CD4-positive, alpha-beta T cell treated with Interleukin-4 for 4 hours (primary cell): ENCODE data around the gene CDK5R2.

ENCODE experiments used
- DNase-seq: peaks from one replicate; pipeline ENCODE4 v3.0.0-alpha.2; 2020

CDK5R2 gene

GRCh38 chr2:218990052-218990451 lies 30.6 kb downstream of the CDK5R2 start:
- DNase-seq: no peak

DNA sequence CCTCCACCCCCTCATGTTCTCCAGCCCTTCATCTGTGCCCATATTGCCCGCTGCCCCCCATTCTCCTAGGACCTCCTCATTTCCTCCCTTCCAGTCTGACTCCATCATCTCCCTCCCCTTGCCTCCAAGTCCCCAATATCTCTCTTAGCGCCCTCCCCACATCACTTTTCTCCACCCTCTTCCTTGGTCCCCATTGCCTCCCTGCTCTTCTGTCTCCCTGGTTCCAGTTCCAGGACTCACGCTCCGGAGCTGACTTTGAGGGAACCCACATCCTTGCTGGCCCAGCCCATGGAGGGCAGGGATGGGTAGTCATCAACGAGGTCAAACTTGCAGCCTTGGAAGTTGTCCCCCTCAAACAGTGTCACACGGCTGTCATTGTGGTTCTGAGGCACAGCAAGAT lies 31.1 kb downstream of the CDK5R2 start:
- DNase-seq: no peak

DNA sequence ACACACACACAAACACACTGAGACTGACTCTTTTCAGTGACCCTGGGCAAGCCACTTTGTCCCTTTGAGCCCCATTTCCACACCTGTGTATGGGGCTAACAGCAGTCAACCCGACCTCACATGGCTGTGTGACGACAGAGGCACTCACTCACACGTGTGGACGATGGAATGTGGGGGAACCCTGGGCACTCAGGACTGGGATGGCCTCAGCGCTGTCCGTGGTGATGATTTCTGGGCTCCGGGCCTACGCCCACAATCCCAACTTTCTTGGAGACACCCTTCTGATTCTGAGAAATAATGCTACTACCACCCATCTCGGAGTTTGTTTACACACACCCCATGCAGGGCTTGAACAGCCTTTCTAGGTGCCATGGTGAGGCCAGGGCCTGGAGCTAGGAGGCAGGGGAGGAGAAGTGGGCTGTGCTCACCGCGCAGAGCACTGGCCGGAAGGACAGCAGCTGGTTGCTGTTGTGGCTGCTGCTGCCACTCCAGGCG lies 32.3 kb downstream of the CDK5R2 start:
- no peak for DNase-seq

DNA sequence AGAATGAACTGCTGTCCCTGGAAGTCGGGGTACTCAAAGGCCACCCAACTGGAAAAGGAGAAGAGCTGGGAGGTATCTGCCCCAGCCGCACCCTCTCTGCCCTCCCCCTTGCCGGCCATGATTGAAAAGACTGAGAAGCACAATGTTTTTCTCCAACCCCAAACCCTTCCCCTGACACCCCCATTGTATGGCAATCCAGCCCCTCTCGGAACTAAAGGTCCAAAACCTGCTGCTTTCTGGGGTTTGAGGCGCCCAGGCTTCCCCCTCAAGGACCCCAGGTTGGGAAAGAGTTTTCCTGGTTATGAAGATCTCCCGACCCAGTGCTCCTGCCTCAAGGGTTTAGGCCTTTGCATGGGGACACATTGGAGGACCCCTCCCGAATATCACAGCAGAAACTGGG lies 32.7 kb downstream of the CDK5R2 start:
- DNase-seq: no peak

DNA sequence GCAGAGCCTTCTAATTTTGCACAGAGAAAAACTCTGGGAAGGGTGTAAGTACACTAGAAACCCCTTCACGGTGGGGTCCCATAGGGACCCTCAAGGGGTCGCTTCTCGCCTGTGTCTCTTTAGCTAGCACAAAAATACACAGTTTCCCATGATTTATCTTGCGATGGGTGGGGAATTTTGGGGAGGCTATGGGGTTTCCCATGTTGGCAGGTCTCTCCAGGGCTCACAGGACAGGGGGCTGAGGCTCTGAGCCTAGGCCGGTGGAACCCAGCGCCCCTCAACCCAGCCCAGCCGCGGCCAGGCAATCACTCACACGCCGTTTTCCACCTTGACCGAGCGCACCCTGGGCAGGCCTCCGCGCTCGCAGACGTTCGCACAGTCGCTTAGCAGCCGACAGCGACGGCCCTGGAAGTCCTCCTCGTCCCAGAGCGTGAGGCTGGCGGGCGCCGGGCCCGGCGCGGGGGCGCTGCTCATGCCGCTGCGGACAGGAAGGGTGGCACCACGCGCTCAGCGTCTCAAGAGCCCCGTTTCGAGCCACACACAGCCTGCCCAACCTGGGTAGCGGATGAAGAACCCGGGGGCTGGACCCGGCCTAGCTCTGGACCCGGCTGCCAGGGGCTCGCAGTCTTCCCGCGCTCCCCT lies 33.4 kb downstream of the CDK5R2 start:
- DNase-seq: no peak

DNA sequence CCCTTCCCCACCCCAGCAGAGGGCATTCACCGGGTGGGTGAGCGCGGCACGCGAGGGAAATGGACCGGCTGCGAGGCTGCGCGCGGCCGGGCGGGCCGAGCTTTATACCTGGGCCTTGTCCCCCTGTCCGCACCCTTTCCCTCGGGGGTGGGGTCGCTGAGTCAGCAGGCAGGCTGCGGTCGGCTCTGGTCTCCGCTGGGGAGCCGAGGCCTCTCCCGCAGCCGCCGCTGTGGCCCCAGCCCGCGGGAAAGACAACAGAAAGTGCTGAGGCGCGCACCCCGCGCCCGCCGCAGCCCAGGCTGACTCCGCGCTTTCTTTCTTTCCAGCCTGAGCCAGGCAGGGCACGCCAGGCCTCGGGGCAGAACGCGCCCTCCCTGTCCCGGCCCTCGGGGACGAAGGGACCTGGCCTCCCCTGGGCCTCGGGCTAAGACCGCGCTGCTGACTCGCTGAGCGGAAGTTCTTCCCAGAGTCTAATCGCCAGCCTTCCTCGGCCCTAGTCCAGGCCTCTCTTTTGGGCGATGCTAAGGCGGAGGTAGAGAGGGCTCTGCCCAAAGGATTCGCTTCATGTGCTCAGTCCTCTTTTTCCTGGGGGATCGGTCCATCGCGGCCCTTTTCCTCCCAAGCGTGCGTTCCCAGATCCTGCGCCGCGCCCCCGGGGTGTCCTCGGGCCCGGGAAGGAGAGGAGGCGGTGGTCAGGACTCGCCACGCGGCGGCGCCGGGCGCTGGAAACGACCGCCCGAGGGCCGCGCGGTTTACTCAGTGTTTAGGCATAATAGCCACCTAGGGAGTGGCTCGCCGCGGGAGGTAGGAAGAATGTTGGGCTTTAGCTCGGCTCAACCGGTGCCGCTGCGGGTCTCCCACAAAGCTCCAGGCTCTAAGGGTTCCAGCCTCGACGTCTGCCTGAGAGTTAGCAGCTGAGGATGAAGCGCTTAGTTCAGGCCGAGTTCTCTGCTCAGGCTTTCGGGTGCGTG lies 34.2 kb downstream of the CDK5R2 start, which contains the start of gene CRYBA2:
TSS of gene CRYBA2 (minus strand) at position 78 of the 971 bp plus-strand sequence. CDS start 246 bp downstream, outside the sequence.
- DNase-seq: no peak

DNA sequence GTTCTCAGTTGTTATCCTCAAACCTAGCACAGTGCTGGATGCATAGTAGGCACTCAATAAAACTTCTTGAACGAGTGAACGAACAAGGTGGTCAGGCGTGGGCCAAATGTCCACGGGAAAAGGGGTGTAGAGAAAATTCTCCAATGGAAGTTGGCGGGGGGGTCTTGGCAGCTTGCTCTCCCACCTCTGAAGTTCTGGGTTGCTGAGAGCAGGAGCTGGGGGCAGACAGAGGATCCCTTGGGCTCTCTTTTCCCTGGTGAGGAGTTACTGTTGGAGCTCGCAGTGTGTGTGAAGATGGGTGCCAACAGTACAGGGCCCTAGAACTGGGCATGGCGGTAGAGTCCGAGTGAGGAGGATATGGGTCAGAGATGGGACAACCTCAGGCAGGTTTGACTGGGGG lies 36.1 kb downstream of the CDK5R2 start:
- DNase-seq: no peak

- peak; percentile 62 for DNase-seq
Measured at GRCh38 chr2:218995972-218996711, 36.7 kb downstream of the CDK5R2 start.

DNA sequence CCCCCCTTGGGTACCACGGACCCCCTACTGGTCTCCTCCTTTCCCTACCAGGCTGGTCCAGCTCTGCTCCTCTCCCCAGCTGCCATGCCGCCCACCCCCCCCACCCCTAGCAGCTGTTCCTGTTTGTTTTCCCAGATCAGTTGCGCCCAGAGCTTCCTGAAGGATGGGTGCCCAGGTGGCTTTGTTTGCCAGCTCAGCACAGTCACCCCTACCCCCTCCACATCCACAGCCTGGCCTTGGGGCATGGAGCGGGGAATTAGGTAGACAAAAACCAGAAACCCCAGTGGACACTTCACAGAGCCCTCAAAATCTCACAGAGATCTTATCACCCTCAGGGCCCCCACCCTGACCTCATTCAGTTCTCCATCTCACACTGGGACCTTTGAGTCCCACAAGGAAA lies 37.5 kb downstream of the CDK5R2 start:
- no peak for DNase-seq

GRCh38 chr2:218997731-218998130 lies 38.3 kb downstream of the CDK5R2 start:
- no peak for DNase-seq

DNA sequence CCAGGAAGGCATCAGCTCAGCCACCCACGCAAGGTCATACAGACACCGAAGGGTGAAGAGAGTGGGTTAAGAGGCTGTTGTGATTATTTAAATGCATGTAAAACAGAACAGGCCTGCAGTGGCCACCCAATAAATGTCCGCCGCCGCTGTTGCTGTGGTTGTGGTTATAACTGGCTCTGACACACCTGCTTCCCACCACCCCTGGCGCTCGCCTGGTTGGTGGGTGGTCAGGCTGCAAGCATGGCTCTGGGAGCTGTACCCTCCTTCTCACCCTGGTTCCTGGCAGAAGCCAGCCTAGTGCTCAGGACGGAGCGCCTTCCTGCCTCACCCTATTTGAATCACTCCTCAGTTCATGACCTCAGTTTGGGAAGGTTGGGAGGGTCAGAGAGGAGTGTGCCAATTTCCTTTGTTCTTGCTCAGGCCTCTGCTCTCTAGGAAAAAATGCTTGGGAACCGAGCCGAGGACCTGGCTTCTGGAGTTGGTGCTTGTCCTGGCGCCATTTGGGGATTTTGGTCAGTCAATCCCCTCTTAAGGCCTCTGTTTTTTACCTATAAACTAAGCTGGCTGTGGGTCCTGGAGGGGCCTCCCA lies 39.0 kb downstream of the CDK5R2 start:
- DNase-seq: no peak

GRCh38 chr2:218999021-218999880 lies 39.8 kb downstream of the CDK5R2 start:
- no peak for DNase-seq

- no peak for DNase-seq
Measured at GRCh38 chr2:218999881-219000568, 40.6 kb downstream of the CDK5R2 start.

DNA sequence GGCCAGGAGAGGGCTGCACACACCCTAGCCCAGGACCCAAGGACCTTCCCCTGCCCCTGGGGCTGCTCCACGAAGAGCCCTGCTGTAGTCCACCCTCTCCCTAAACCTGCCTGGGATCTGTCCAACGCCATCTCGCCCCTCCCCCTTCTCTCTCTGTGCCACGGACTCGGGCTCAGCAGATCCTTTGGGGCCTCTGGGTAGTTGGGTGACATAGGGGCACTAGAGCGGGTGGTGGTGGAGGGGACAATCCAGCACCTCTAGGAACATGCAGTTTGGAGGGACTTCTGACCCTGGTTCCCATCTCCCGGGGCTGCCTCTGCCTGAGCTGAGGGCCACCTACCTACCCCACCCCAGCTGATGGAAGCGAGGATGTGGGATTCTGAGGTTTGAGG lies 41.1 kb downstream of the CDK5R2 start:
- DNase-seq: no peak

DNA sequence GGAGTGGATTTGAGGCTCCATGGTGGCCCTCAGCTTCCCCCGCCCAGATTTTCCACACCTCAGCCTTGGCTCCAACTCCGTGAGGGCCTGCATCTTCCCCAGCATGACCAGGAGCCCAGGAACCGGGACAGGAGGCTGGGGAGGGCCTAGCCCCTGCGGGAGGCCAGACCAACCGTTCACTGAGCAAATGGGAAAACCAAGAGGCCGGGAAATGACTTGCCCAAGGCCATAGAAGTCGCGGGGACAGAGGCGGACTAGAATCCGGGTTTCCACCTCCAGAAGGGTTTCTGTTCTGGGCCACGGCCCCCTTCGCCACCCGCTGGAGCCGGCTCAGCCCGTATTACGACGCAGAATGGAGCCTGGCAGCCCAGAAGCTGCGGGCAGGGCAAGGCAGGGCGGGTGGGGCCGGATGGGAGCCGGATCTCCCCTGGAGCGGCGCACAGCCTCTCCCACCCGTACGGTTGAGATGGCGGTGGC lies 41.7 kb downstream of the CDK5R2 start:
- no peak for DNase-seq

DNA sequence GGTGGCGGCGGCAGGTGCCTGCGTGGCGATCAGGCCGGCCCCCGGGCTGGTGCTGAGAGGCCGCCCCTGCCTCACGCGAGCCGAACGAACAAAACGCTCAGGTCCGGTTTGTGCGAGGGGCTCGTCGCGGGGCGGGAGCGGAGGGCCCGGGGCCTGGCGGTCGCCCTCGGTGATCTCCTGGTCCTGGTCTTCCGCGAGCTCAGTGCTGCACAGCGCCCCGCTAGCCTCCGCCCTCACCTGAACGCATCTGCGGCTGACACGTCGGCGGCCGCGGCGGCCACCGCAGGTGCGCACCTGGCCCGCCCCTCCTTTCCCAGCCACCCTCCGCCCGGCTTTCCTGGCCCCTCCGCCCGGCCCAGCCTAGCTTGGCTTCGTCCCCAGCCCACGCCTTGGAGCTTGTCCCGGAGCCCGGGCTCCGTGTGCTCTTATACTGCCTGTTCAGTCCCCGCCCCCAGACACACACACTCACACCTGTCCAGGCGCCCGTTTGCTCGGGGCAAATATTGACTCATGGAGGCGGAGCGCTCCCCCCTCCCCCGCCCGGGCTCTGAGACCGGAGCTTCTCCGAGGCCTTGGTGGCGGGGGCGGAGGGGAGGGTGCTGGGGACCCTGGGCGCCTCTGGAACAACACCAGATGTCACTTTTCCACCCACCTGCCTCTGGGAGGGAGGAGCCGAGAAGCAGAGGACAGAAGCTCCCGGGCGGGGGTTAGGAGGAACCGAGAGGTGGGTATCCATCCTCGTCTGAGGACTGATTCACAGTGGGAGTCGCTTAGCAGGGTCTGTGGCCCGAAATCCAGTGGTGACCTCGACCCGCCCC lies 42.3 kb downstream of the CDK5R2 start:
- no peak for DNase-seq

- DNase-seq: no peak
Measured at GRCh38 chr2:219002395-219003266, 43.2 kb downstream of the CDK5R2 start.

- DNase-seq: no peak
Measured at GRCh38 chr2:219003267-219003634, 43.8 kb downstream of the CDK5R2 start.

DNA sequence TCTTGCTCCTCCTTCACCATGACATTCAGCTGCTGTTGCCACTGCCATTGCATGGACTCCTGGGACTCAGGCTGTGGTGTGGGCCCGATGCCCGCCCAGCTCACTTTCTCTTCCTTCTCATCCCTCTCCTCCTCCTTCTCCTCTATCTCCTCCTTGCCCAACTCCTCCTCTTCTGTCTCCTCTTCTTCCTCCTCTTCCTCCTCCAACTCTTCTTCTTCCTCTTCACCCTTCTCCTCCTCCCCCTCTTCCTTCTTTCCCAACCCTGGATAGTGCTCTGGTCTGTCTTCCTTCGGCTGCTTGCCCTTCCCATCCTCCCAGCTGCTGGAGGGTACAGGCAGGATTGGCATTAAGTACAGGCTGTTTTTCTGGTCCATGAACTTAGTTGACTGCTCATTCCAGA lies 44.5 kb downstream of the CDK5R2 start:
- no peak for DNase-seq
